ENCODE measurements around the gene STK16. TPM values are rescaled to one million over a fixed set of nuclear protein-coding genes. Genes with fewer than 3 reads are reported as not detected.

STK16 gene
- total and polyA plus RNA-seq, 2 of the 13 experiments (the other 11 are each of a cell fraction or from before 2014, with no cell fraction given): 28.0 to 50.9 TPM

- TF ChIP-seq HES4 (CRISPR knock-in tag; IDR thresholded peaks at IDR 0.05; ENCODE audit: borderline replicate concordance) (no peak), XRCC5 (optimal IDR thresholded peaks at IDR 0.05; ENCODE audit: low read length) (peak; percentile 68), E2F2 (CRISPR knock-in tag; IDR thresholded peaks at IDR 0.05; ENCODE audit: borderline replicate concordance) (no peak), TOPORS (CRISPR knock-in tag; IDR thresholded peaks at IDR 0.05) (peak; percentile 78; the same call in 1 of the 2 replicates), HMG20A (CRISPR knock-in tag; IDR thresholded peaks at IDR 0.05; ENCODE audit: borderline replicate concordance) (peak; percentile 38; the same call in 1 of the 2 replicates), KIAA2018 (CRISPR knock-in tag; IDR thresholded peaks at IDR 0.05; ENCODE audit: borderline replicate concordance) (0 out of 2 replicates have a peak, but pooled peaks have one; percentile 83), HOXD1 (CRISPR knock-in tag; IDR thresholded peaks at IDR 0.05) (no peak), SIX1 (CRISPR knock-in tag; IDR thresholded peaks at IDR 0.05; ENCODE audit: borderline replicate concordance) (no peak), ZC3H13 (CRISPR knock-in tag; IDR thresholded peaks at IDR 0.05) (peak; percentile 87), ZNF142 (CRISPR knock-in tag; IDR thresholded peaks at IDR 0.05) (no peak), CHD4 (IDR thresholded peaks at IDR 0.05; ENCODE audit: borderline replicate concordance, low read length) (no peak), CENPX (CRISPR knock-in tag; IDR thresholded peaks at IDR 0.05) (no peak), ZFP82 (CRISPR knock-in tag; IDR thresholded peaks at IDR 0.05; ENCODE audit: borderline replicate concordance) (no peak)
Measured at GRCh38 chr2:219249203-219249980, 4.1 kb downstream of the STK16 start (continued).
